Cardiac muscle cell (in vitro differentiated cells and primary cell): ENCODE results near the gene EGR2. TPM values are rescaled to one million over a fixed set of nuclear protein-coding genes. Genes with fewer than 3 reads are reported as not detected.

Experiments used
- DNase-seq, 2 donors: peaks; one replicate each; pipeline versions ENCODE4 v3.0.0 to v3.0.0-alpha.2; 2010 to 2017; ENCODE audit warnings: low read depth in 1 of 2, low spot score in 1 of 2
- H3K27ac ChIP-seq: fragments of 200-600 bp; sonication (generic); 2 replicates; pipeline ENCODE4 v1.5.1; 2016
- H3K27me3 ChIP-seq: fragments of 200-600 bp; sonication (generic); 2 replicates; pipeline ENCODE4 v1.6.0; 2016; ENCODE audit warnings: control low read depth
- H3K36me3 ChIP-seq: fragments of 200-600 bp; sonication (generic); 2 replicates; pipeline ENCODE4 v1.5.1; 2016; ENCODE audit warnings: control low read depth
- H3K4me1 ChIP-seq: fragments of 200-600 bp; sonication (generic); 2 replicates; pipeline ENCODE4 v1.8.1; 2017; ENCODE audit warnings: low read depth, mild to moderate bottlenecking, mixed run types
- H3K4me3 ChIP-seq: fragments of 200-600 bp; sonication (generic); 2 replicates; pipeline ENCODE4 v1.5.1; 2016; ENCODE audit warnings: mild to moderate bottlenecking
- H3K9me3 ChIP-seq: fragments of 200-600 bp; sonication (generic); 2 replicates; pipeline ENCODE4 v1.5.1; 2017; ENCODE audit warnings: low read depth, mild to moderate bottlenecking, control low read depth
- polyA plus RNA-seq: library from polyadenylated mRNA; unstranded; fragments of >200 nt; fragmentation: Nextera tagmentation; extraction: Ambion mirVana; gene quantifications from 2 replicates; pipeline ENCODE4 v1.2.1, GENCODE V29; 2016
- total RNA-seq: library from RNA; depleted of rRNA; stranded (reverse); fragments of >200 nt; gene quantifications from 2 replicates; pipeline ENCODE4 v1.2.3, GENCODE V29; 2016
- TF ChIP-seq, protein P1 (sequence below): IDR thresholded peaks from 2 replicates; pipeline ENCODE4 v1.5.1; 2012; ENCODE audit warnings: low read depth, mild to moderate bottlenecking, low read length

Gene EGR2
- total RNA-seq (0.18 and 0.33 TPM in 2 replicates), polyA plus RNA-seq (0.29 and 0.94 TPM in 2 replicates)

DNA sequence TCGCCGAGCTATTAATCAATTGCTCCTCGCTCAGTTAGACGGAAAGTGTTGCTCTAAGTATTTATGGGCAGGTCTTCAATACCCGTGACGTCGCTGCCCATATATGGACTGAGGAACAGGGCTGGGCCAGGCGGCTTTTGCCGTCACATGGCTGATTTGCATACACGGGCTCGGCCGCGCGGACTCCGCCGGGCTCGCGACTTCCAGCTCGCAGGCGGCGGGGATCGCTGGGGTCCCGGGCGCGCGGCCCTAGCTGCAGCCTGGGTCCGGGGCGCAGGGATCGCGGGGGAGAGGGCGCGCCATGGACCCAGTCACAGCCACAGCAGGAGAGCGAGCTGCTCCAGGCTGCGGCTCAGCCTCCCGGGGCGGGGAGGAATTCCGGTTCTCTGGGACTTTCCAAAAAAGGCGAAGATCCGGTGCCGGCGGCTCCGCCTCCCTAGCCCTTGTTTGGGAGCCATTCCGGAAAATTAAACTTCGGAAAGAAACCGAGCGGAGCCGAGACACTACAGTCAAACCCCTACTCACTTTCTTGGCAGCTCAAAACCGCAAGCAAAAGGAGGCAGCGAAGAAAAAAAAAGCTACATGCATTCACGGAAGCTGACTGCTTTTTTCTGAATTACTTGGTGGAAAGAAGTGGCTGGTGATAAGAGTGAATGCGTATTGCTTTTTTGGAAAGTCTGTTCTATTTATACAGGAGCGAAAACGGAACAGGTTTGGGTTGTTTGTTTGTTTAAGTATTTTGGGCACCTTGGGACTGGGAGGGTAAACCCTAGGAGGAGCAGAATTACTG lies at the start of gene EGR2:
Gene EGR2 (minus strand): TSS at position 36 of the 790 bp plus-strand sequence. CDS start 337 bp downstream, outside the sequence.
- peak within 1 kb of the TSS; percentile 89 for H3K27ac ChIP-seq
- peak; percentile 94 to 97 for DNase-seq
- H3K4me3 ChIP-seq, result peak within 1 kb of the TSS; percentile 58
- peaks cover 89% of the 10 kb centered on the region for H3K27me3 ChIP-seq
- no peaks in the 10 kb centered on the region for H3K36me3 ChIP-seq
- no peaks in the 10 kb centered on the region for H3K9me3 ChIP-seq
- peaks cover 5% of the 10 kb centered on the region for H3K4me1 ChIP-seq
- TF ChIP-seq, protein P1, sequence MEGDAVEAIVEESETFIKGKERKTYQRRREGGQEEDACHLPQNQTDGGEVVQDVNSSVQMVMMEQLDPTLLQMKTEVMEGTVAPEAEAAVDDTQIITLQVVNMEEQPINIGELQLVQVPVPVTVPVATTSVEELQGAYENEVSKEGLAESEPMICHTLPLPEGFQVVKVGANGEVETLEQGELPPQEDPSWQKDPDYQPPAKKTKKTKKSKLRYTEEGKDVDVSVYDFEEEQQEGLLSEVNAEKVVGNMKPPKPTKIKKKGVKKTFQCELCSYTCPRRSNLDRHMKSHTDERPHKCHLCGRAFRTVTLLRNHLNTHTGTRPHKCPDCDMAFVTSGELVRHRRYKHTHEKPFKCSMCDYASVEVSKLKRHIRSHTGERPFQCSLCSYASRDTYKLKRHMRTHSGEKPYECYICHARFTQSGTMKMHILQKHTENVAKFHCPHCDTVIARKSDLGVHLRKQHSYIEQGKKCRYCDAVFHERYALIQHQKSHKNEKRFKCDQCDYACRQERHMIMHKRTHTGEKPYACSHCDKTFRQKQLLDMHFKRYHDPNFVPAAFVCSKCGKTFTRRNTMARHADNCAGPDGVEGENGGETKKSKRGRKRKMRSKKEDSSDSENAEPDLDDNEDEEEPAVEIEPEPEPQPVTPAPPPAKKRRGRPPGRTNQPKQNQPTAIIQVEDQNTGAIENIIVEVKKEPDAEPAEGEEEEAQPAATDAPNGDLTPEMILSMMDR, result no peak

GRCh38 chr10:62862447-62862846 lies 46.3 kb upstream of the EGR2 start:
- Histone ChIP-seq H3K9me3 (no peaks in the 10 kb centered on the region), H3K27me3 (peaks cover 28% of the 10 kb centered on the region), H3K4me1 (no peaks in the 10 kb centered on the region), H3K27ac (no peak overlapping the region), H3K36me3 (no peaks in the 10 kb centered on the region), H3K4me3 (no peak overlapping the region)
- TF ChIP-seq, protein P1, result no peak
- DNase-seq, result no peak

- H3K9me3 ChIP-seq, result no peaks in the 10 kb centered on the region
- TF ChIP-seq, protein P1, result no peak
- DNase-seq, result peak in 1 of 2 donors; percentile 21
Observed at GRCh38 chr10:62861507-62861906, 45.3 kb upstream of the EGR2 start.

GRCh38 chr10:62860946-62861345 lies 44.8 kb upstream of the EGR2 start:
- Histone ChIP-seq H3K4me3 (no peak overlapping the region), H3K36me3 (no peaks in the 10 kb centered on the region), H3K9me3 (no peaks in the 10 kb centered on the region), H3K27ac (no peak overlapping the region), H3K4me1 (no peaks in the 10 kb centered on the region), H3K27me3 (peaks cover 29% of the 10 kb centered on the region)
- peak in 1 of 2 donors; percentile 64 for DNase-seq
- TF ChIP-seq, protein P1, result no peak

More at GRCh38 chr10:62861507-62861906, 45.3 kb upstream of the EGR2 start:
- Histone ChIP-seq H3K27ac (no peak overlapping the region), H3K4me1 (no peaks in the 10 kb centered on the region), H3K27me3 (peaks cover 28% of the 10 kb centered on the region), H3K4me3 (no peak overlapping the region), H3K36me3 (no peaks in the 10 kb centered on the region)

DNA sequence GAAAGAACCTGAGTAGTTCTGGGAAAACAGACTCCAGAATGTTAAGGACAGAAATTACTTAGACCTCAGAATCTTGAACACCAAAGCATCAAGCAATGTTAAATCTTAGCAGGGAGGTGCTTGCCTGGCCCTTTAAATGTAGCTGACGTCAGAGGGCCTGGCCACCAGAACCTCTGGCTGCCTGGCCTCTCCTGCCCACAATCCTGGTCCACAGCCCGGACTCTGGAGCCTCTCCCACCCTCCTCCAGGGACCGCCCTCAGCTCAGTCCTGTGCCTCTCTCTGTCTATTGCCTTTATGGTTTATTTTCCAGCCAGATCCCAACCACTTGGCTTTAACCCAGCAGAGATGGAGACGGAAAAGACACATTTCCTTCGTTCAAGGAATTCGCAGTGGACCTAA lies 42.2 kb upstream of the EGR2 start:
- Histone ChIP-seq H3K36me3 (no peaks in the 10 kb centered on the region), H3K9me3 (no peaks in the 10 kb centered on the region), H3K27ac (no peak overlapping the region), H3K27me3 (peaks cover 20% of the 10 kb centered on the region), H3K4me1 (no peaks in the 10 kb centered on the region), H3K4me3 (no peak overlapping the region)
- peak in 1 of 2 donors; percentile 90 for DNase-seq
- TF ChIP-seq, protein P1, result no peak
